MM.1S (cell line): Measurements from ENCODE around the gene USP24.

Source experiments
- DNase-seq: peaks from one replicate; pipeline ENCODE4 v3.0.0-alpha.2; 2015
- H2AFZ ChIP-seq: fragments of 300-600 bp; sonication (generic); 2 replicates; pipeline ENCODE4 v1.6.0; 2016; ENCODE audit warnings: antibody characterized with exemption, low read length
- H3F3A ChIP-seq: fragments of 300-600 bp; sonication (generic); 2 replicates; pipeline ENCODE4 v1.6.1; 2016; ENCODE audit warnings: mild to moderate bottlenecking, antibody characterized with exemption, low read length, moderate library complexity, mixed read lengths; ENCODE audit not compliant: insufficient read depth
- H3K27ac ChIP-seq: fragments of 300-600 bp; sonication (generic); 2 replicates; pipeline ENCODE4 v1.5.1; 2016; ENCODE audit warnings: mild to moderate bottlenecking, low read length
- H3K27me3 ChIP-seq: fragments of 300-600 bp; sonication (generic); replicated peaks from 2 replicates; pipeline ENCODE4 v1.6.0; 2016; ENCODE audit warnings: low read length; ENCODE audit not compliant: insufficient read depth
- H3K36me3 ChIP-seq: fragments of 300-600 bp; sonication (generic); replicated peaks from 2 replicates; pipeline ENCODE4 v1.6.1; 2016; ENCODE audit warnings: mild to moderate bottlenecking, low read length, mixed read lengths; ENCODE audit not compliant: insufficient read depth
- H3K4me1 ChIP-seq: fragments of 300-600 bp; sonication (generic); 2 replicates; pipeline ENCODE4 v1.6.1; 2016; ENCODE audit warnings: low read length, mixed read lengths
- H3K4me2 ChIP-seq: fragments of 300-600 bp; sonication (generic); 2 replicates; pipeline ENCODE4 v1.6.0; 2016; ENCODE audit warnings: low read depth, low read length
- H3K4me3 ChIP-seq: fragments of 300-600 bp; sonication (generic); 2 replicates; pipeline ENCODE4 v1.5.1; 2016; ENCODE audit warnings: low read length, mixed read lengths
- H3K79me2 ChIP-seq: fragments of 300-600 bp; sonication (generic); 2 replicates; pipeline ENCODE4 v1.6.1; 2016; ENCODE audit warnings: mixed run types, low read length, mixed read lengths
- H3K9ac ChIP-seq: fragments of 300-600 bp; sonication (generic); 2 replicates; pipeline ENCODE4 v1.6.1; 2016; ENCODE audit warnings: low read length, mixed read lengths
- H3K9me2 ChIP-seq: fragments of 300-600 bp; sonication (generic); replicated peaks from 2 replicates; pipeline ENCODE4 v1.6.1; 2016; ENCODE audit warnings: mild to moderate bottlenecking, low read length, mixed read lengths; ENCODE audit not compliant: insufficient read depth
- H3K9me3 ChIP-seq: fragments of 300-600 bp; sonication (generic); replicated peaks from 2 replicates; pipeline ENCODE4 v1.6.1; 2016; ENCODE audit warnings: mild to moderate bottlenecking, low read length, mixed read lengths; ENCODE audit not compliant: insufficient read depth
- H4K20me1 ChIP-seq: fragments of 300-600 bp; sonication (generic); 2 replicates; pipeline ENCODE4 v1.6.1; 2016; ENCODE audit warnings: mild to moderate bottlenecking, low read length, moderate library complexity, mixed read lengths; ENCODE audit not compliant: insufficient read depth
- EZH2 ChIP-seq: fragments of 300-600 bp; sonication (generic); optimal IDR thresholded peaks from 2 replicates; pipeline ENCODE3; 2017; ENCODE audit warnings: low read depth, mild to moderate bottlenecking, antibody characterized with exemption, low read length, mixed read lengths
- EZH2phosphoT487 ChIP-seq: fragments of 300-600 bp; sonication (generic); IDR thresholded peaks from 2 replicates; pipeline ENCODE4 v1.6.1; 2018; ENCODE audit warnings: antibody characterized with exemption, low read length
- TF ChIP-seq, protein P1 (sequence below): fragments of 300-600 bp; sonication (generic); IDR thresholded peaks from 2 replicates; pipeline ENCODE4 v1.5.1; 2016; ENCODE audit warnings: antibody characterized with exemption, low read length, mixed read lengths

USP24 gene

GRCh38 chr1:55140546-55140983 is 74.6 kb downstream of the USP24 start:
- no peaks in the 10 kb centered on the region for H3K27me3 ChIP-seq
- H3K4me3 ChIP-seq = no peak overlapping the region
- no peaks in the 10 kb centered on the region for H3K4me1 ChIP-seq
- H3K9me3 ChIP-seq = no peaks in the 10 kb centered on the region
- no peaks in the 10 kb centered on the region for H3K79me2 ChIP-seq
- H4K20me1 ChIP-seq = no peaks in the 10 kb centered on the region
- peak; percentile 76 for DNase-seq
- no peaks in the 10 kb centered on the region for H3K9me2 ChIP-seq
- H3K27ac ChIP-seq = no peak overlapping the region
- H3K36me3 ChIP-seq = no peaks in the 10 kb centered on the region; the same call in 1 of the 2 replicates
- no peak overlapping the region for H2AFZ ChIP-seq
- H3K4me2 ChIP-seq = no peak overlapping the region
- no peak overlapping the region for H3K9ac ChIP-seq
- H3F3A ChIP-seq = no peaks in the 10 kb centered on the region
- TF ChIP-seq EZH2 = no peak
- TF ChIP-seq, protein P1, sequence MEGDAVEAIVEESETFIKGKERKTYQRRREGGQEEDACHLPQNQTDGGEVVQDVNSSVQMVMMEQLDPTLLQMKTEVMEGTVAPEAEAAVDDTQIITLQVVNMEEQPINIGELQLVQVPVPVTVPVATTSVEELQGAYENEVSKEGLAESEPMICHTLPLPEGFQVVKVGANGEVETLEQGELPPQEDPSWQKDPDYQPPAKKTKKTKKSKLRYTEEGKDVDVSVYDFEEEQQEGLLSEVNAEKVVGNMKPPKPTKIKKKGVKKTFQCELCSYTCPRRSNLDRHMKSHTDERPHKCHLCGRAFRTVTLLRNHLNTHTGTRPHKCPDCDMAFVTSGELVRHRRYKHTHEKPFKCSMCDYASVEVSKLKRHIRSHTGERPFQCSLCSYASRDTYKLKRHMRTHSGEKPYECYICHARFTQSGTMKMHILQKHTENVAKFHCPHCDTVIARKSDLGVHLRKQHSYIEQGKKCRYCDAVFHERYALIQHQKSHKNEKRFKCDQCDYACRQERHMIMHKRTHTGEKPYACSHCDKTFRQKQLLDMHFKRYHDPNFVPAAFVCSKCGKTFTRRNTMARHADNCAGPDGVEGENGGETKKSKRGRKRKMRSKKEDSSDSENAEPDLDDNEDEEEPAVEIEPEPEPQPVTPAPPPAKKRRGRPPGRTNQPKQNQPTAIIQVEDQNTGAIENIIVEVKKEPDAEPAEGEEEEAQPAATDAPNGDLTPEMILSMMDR = peak; percentile 89
- TF ChIP-seq EZH2phosphoT487 = no peak

- no peaks in the 10 kb centered on the region for H3K9me2 ChIP-seq
- no peaks in the 10 kb centered on the region for H4K20me1 ChIP-seq
- no peak for DNase-seq
- H3K4me1 ChIP-seq = no peaks in the 10 kb centered on the region
- no peak overlapping the region for H3K4me2 ChIP-seq
- no peaks in the 10 kb centered on the region for H3K9me3 ChIP-seq
- no peaks in the 10 kb centered on the region for H3K79me2 ChIP-seq
- H3K4me3 ChIP-seq = no peak overlapping the region
- H3K27me3 ChIP-seq = no peaks in the 10 kb centered on the region
- no peaks in the 10 kb centered on the region for H3F3A ChIP-seq
- no peaks in the 10 kb centered on the region; the same call in 1 of the 2 replicates for H3K36me3 ChIP-seq
- H3K27ac ChIP-seq = no peak overlapping the region
- H2AFZ ChIP-seq = no peak overlapping the region
- TF ChIP-seq, protein P1 = no peak
- TF ChIP-seq EZH2phosphoT487 = no peak
- TF ChIP-seq EZH2 = no peak
- H3K9ac ChIP-seq = no peak overlapping the region
Measured at GRCh38 chr1:55140137-55140536, 75.0 kb downstream of the USP24 start.

- no peak overlapping the region for H3K4me2 ChIP-seq
- no peak for DNase-seq
- H3K4me3 ChIP-seq = no peak overlapping the region
- H3K27me3 ChIP-seq = no peaks in the 10 kb centered on the region
- H3K36me3 ChIP-seq = no peaks in the 10 kb centered on the region; the same call in 1 of the 2 replicates
- no peak overlapping the region for H3K27ac ChIP-seq
- H3K9me2 ChIP-seq = no peaks in the 10 kb centered on the region
- no peaks in the 10 kb centered on the region for H4K20me1 ChIP-seq
- H3K9me3 ChIP-seq = no peaks in the 10 kb centered on the region
- H3K9ac ChIP-seq = no peak overlapping the region
- no peaks in the 10 kb centered on the region for H3K79me2 ChIP-seq
- H2AFZ ChIP-seq = no peak overlapping the region
- no peaks in the 10 kb centered on the region for H3K4me1 ChIP-seq
- no peak for TF ChIP-seq EZH2
- no peak for TF ChIP-seq EZH2phosphoT487
- TF ChIP-seq, protein P1 = no peak
- H3F3A ChIP-seq = no peaks in the 10 kb centered on the region
Measured at GRCh38 chr1:55138823-55139222, 76.3 kb downstream of the USP24 start.
